ENCODE results near the gene TMEM63A.

Gene TMEM63A

GRCh38 chr1:225917101-225917500 lies 34.9 kb upstream of the TMEM63A start:
- no peak for TF ChIP-seq CTCF (conservative IDR thresholded peaks at IDR 0.05; ENCODE audit: low read length)
- DNase-seq (ENCODE audit: low read depth), result no peak
- H3K4me3 ChIP-seq (ENCODE audit: low read length), result no peak overlapping the region

DNA sequence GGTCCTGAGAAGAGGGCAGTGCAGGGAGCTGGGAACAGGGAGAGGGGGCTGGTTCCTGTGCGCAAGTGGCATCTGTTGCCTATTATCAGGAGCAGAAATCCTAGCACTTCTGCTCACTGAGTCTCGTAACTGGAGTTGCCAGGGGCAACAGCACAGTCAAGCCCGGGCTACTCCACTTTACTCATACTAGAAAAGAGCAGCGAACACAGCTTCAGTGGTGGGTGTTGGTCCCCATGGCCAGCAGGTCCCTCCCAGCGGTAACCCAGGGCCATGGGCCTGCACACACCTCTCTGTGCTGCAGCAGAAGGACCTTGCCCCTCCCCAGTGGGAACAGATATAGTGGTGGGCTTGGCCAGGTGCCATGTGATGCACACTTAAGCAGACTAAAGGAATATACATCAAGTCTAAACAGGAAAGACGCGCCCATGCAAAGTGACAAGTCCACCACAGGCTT lies 33.4 kb upstream of the TMEM63A start:
- peak; percentile 18 for DNase-seq (ENCODE audit: low read depth)
- no peak for TF ChIP-seq CTCF (conservative IDR thresholded peaks at IDR 0.05; ENCODE audit: low read length)
- no peak overlapping the region for H3K4me3 ChIP-seq (ENCODE audit: low read length)

GRCh38 chr1:225914947-225915346 lies 32.8 kb upstream of the TMEM63A start:
- H3K4me3 ChIP-seq (ENCODE audit: low read length), result no peak overlapping the region
- no peak for DNase-seq (ENCODE audit: low read depth)
- no peak for TF ChIP-seq CTCF (conservative IDR thresholded peaks at IDR 0.05; ENCODE audit: low read length)

- TF ChIP-seq CTCF (conservative IDR thresholded peaks at IDR 0.05; ENCODE audit: low read length), result no peak
- no peak for DNase-seq (ENCODE audit: low read depth)
Measured at GRCh38 chr1:225914391-225914790, 32.2 kb upstream of the TMEM63A start.

DNA sequence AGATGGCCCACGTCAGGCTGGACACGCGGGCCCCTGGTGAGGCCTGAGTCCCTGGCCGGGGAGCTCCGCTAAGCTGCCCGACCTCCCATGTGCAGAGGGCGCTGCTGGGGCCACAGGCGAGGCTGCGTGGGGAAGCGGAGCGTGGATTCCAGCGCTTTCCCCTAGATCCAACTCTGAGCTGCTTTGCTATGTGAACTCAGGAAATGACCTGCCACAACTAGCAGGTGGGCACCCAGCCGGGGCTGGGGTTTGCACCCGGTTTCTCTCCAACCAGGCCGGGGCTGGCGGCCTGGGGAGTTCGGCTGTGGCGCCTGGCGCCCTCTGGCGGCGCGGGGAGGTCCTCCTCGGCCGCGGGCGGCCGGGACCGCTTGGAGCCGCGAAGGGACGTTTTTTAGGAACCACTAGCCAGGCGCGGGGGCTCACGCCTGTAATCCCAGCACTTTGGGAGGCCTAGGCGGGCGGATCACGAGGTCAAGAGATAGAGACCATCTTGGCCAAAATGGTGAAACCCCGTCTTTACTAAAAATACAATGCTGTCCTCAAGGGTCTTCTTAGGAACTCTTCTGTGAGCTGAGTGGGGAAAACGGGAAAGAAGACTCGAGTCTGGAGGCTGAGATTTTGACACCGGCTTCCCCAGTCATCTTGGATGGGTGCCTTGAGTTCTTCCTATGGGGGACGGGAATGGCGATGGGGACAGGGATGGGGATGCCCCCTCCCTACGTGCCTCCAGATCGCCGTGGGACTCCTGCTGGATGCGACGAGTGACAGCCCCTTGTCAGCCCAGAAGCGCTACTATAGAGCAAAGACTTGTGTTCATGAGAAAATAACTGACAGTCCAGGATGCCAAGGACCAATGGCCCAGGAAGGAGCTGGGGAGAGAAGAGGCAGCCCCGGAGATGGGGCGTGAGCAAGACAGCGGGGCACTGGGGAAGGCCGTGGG lies 29.3 kb upstream of the TMEM63A start:
- peak; percentile 59 for TF ChIP-seq CTCF (conservative IDR thresholded peaks at IDR 0.05; ENCODE audit: low read length)
- no peak overlapping the region for H3K4me3 ChIP-seq (ENCODE audit: low read length)
- DNase-seq (ENCODE audit: low read depth), result peak; percentile 36

More at GRCh38 chr1:225914391-225914790, 32.2 kb upstream of the TMEM63A start:
- no peak overlapping the region for H3K4me3 ChIP-seq (ENCODE audit: low read length)

DNA sequence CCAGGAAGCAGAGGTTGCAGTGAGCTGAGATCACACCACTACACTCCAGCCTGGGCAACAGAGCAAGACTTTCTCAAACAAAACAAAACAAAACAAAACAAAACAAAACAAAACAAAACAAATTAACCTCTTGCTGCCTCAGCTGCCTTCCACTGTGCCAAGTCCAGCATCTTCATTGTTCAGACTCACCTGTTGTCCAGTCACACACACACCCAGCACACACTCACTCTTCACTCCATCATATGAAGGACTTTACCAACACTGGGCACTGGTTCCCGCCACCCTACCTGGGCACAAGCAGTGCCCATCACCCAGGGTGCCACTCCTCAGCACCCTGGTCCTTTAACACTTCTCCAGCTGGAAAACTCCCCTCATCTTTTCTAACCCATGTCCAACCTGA lies 27.3 kb upstream of the TMEM63A start:
- no peak for DNase-seq (ENCODE audit: low read depth)
- TF ChIP-seq CTCF (conservative IDR thresholded peaks at IDR 0.05; ENCODE audit: low read length), result no peak
- no peak overlapping the region for H3K4me3 ChIP-seq (ENCODE audit: low read length)

DNA sequence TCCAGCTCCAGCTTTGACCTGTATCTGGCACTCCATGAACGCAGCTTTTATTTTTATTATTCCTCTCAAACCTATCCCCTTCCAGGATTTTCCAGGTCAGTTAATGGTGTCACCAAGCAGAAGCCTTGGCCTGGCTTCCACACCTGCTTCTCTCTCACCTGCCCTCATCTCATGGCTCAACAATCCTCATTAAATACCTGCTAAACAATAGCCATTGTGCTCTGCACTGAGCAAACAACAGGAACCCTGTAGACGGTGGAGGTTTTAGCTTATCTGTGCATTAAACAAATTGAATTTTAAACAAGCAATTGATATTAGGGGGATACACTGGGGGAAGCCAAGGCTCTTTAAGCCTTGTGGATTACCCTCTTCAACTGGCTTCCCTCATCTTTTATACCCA lies 26.6 kb upstream of the TMEM63A start:
- no peak for DNase-seq (ENCODE audit: low read depth)
- no peak overlapping the region for H3K4me3 ChIP-seq (ENCODE audit: low read length)
- TF ChIP-seq CTCF (conservative IDR thresholded peaks at IDR 0.05; ENCODE audit: low read length), result no peak

All from AG10803 (cell line).